ENCODE results near the gene NRG3.

DNA sequence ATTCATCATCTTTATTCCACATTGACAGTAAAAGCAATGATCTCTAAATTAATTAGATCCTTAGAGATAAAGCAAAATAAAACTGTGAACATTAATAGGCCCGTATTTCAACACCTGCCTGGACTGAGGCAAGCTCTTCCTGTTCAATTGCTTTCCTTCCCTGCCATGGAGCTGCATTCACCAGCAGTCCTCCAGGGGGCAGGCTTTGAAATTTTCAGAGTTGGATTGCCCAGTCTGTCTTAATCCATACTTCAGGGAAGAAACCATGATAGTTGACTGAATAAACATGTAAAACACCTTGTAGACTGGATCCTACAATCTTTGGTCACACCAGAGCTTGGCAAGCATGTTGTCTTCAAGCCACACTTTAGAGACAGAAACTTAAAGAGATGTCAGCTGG, 936.6 kb downstream of the NRG3 start:
- TF ChIP-seq, protein P1, sequence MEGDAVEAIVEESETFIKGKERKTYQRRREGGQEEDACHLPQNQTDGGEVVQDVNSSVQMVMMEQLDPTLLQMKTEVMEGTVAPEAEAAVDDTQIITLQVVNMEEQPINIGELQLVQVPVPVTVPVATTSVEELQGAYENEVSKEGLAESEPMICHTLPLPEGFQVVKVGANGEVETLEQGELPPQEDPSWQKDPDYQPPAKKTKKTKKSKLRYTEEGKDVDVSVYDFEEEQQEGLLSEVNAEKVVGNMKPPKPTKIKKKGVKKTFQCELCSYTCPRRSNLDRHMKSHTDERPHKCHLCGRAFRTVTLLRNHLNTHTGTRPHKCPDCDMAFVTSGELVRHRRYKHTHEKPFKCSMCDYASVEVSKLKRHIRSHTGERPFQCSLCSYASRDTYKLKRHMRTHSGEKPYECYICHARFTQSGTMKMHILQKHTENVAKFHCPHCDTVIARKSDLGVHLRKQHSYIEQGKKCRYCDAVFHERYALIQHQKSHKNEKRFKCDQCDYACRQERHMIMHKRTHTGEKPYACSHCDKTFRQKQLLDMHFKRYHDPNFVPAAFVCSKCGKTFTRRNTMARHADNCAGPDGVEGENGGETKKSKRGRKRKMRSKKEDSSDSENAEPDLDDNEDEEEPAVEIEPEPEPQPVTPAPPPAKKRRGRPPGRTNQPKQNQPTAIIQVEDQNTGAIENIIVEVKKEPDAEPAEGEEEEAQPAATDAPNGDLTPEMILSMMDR (IDR thresholded peaks at IDR 0.05; ENCODE audit: low read depth, low read length, poor library complexity, severe bottlenecking) = peak; percentile 56
- TF ChIP-seq EZH2phosphoT487 (IDR thresholded peaks at IDR 0.05; ENCODE audit: borderline replicate concordance, low read length) = no peak

All from DOHH2 (cell line).